Glomerular visceral epithelial cell (primary cell): ENCODE results near the gene CHCHD3.
A peak's percentile ranks its signal among the peaks of the same experiment; 100 is the strongest.

Experiments
- DNase-seq: peaks from one replicate; pipeline ENCODE4 v3.0.0-alpha.2; 2016; ENCODE audit errors: extremely low spot score

The CHCHD3 gene

GRCh38 chr7:133081599-133082389 is at the start of gene CHCHD3:
Gene CHCHD3 (minus strand): TSS chr7:133082090. CDS start chr7:133081937, 153 bp downstream.
- peak; percentile 96 for DNase-seq

DNA sequence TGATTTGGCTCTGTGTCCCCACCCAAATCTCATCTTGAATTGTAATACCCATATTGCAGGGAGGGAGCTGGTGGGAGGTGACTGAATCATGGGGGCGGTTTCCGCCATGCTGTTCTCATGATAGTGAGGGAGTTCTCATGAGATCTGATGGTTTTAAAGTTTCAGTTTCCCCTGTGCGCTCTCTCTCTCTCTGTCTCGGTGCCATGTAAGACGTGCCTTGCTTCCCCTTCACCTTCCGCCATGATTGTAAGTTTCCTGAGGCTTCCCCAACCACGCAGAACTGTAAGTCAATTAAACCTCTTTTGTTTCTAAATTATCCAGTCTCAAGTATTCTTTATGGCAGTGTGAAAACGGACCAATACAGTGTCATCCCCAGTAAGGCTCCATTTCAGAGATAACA is 48.3 kb upstream of the CHCHD3 start:
- no peak for DNase-seq

DNA sequence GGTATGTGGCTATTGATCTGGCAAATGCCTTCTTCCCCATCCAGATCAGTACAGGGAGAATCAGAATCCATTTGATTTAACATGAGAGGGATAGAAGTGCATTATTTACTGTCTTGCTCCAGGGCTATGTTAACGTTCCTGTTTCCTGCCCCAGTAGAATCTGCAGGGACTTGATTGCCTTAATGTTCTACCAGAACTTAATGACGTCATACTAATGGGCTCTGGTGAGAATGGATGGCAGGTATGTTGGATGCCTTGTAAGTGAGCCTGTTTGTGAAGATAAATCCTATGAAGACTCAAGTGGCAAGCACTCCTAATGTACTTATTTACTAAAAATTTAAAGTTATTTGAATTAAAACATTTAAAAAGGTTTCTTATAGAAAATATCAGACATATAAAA is 44.5 kb upstream of the CHCHD3 start:
- no peak for DNase-seq

DNA sequence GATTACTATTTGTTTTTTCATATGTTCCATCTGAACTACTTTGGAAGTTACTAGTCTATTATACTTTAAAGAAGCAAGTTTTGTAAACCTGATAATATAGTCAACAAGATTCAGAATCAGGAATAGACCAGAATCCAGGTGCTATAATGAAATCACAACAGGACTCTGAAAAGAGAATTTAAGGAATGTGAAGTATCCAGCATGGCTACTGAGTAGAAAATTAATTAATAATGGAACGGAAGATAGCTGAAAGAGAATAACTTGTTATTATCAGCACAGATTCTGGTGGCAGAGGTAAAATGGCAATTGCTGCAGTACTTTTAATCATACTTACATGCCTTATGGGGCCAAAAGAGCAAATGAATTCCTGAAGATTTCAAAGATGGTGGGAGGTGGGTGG is 43.1 kb upstream of the CHCHD3 start:
- no peak for DNase-seq

DNA sequence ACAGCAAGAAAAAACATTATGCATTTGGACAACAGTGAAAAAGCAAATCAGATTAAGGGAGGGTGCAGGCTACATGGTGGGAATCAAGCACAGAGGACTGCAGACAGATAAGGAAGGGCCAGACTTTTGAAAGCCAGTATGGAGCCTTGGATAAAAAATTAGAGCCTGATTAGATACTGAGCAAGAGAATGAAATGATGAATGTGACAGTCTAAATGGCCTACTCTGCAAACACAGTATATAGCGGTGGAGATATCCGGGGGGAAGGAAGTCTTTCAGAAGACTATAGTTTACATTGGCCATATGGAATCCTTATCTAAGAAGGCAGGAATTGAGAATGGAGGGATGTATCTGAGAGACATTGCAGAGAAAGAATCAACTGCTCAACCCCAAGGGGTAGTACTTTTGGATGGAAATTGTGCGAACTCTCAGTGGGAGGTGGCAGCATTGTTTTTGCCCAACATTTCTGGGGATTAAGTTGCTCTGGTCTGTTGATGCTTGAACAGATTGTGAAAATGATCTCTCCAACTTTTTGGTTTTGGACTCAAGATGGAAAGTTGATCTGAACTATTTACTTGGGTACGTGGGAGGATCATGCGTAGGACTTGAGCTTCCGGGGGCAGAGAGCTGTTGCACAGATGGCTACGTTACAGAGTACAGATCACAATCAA is 39.4 kb upstream of the CHCHD3 start:
- DNase-seq = no peak

DNA sequence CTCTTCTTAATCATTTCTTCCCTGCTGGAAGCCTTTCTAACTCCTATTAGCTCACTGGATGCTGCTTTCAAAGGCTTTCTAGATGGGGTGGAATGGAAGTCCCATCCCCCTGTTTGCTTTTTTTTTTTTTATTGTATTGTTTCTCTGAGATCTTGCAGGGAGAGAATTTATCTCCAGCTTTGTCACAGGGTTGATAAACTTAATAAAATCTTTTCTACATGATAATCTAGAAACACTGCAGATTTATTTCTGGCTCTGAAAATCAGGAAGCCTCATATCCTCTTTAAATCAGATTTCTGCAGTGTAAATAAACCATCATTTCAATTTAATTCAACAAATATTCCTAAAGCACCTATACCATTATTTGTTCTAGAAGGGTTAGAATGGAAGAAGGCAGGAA is 37.2 kb upstream of the CHCHD3 start:
- no peak for DNase-seq

- no peak for DNase-seq
Measured at GRCh38 chr7:133118261-133118660, 36.4 kb upstream of the CHCHD3 start.

GRCh38 chr7:133117452-133117851 is 35.6 kb upstream of the CHCHD3 start:
- no peak for DNase-seq

- no peak for DNase-seq
Measured at GRCh38 chr7:133115596-133115995, 33.7 kb upstream of the CHCHD3 start.

DNA sequence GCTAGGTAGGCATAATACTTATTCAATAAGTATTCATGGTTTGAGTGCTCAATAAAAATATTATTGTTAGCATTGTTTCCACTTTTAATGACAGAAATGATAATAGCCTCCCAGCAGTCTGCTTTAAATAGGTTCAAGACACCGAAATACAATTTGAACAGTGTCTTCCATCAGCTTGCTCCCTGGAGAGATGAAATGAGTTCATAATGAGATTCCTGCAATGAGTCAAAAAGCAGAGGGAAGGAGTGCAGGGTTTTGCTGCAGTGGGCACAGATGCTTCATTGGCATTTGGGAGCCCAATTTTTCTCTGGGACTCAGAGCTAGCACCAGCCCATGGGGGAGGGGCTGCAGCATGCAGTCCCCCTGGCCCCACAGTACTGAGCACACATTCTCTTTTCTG is 32.6 kb upstream of the CHCHD3 start:
- no peak for DNase-seq

DNA sequence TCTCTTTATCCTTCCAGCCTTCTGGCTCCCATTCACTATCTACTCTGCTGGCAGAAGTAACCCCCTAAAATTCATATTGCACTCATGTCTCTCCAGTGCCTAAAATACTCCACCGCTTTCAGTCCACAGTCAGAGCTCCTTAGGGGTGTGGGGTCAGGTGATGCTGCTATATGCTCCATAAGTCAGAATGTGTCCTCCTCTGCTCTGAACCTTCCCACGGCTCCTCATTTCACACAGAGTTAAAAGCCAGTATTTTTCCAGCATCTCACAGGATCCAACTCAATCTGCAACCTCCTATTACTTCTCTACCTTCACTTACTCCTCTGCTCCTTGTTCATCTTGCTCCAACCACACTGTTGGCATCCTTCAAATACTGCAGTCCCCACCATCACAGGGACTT is 31.1 kb upstream of the CHCHD3 start:
- DNase-seq = no peak

GRCh38 chr7:133112335-133112734 is 30.4 kb upstream of the CHCHD3 start:
- no peak for DNase-seq

- DNase-seq = no peak
Measured at GRCh38 chr7:133110312-133110711, 28.4 kb upstream of the CHCHD3 start.

DNA sequence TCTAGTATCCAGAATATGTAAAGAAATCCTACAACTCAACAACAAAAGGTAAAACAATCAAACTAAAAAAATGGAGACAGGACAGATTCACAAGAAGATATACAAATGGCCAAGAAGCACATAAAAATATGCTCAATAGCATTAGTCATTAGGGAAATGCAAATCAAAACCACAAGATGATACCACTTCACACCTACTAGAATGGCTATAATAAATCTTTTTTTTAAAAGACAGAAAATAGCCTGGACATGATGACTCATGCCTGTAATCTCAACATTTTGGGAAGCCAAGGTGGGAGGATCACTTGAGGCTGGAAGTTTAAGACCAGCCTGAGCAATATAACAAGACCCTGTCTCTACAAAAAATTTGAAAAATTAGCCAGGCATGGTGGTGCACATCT is 27.9 kb upstream of the CHCHD3 start:
- DNase-seq = peak; percentile 1

GRCh38 chr7:133108023-133108422 is 26.1 kb upstream of the CHCHD3 start:
- DNase-seq = no peak

DNA sequence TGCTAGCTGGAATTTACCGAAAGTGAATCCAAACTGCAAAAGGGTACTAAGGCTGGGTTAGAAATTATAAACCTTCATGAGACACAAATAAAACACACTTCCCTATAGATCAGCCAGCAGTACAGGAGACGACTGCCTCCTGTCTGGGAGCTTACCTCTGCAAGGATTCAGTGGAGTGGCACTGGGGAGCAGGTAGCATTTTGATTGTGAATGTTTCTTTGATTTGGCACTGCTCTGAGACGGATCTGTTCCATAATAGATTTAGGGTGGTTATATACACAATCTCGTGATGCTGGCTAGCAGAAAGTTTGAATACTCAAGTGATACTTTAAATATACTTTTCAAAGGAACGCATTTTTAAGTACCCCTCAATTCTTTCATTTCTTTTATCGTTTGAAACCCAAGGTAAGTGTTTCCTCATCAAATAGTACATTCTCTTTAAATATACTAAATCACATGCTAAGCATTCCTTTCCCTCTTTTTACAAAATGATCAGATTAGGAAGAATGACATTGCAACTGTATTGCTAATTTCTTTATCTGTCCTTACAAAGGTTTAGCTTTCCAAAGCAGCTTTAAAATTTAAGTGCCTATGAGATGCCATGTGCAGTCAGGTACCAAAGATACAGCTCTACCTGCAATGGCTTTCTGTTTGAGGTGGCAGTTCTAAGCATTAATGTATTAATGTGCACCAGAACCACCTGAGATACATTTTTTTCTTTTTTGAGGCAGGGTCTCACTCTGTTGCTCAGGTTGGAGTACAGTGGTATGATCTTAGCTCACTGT is 20.6 kb upstream of the CHCHD3 start:
- no peak for DNase-seq

- no peak for DNase-seq
Measured at GRCh38 chr7:133099633-133100286, 17.9 kb upstream of the CHCHD3 start.

- no peak for DNase-seq
Measured at GRCh38 chr7:133095119-133095671, 13.3 kb upstream of the CHCHD3 start.

DNA sequence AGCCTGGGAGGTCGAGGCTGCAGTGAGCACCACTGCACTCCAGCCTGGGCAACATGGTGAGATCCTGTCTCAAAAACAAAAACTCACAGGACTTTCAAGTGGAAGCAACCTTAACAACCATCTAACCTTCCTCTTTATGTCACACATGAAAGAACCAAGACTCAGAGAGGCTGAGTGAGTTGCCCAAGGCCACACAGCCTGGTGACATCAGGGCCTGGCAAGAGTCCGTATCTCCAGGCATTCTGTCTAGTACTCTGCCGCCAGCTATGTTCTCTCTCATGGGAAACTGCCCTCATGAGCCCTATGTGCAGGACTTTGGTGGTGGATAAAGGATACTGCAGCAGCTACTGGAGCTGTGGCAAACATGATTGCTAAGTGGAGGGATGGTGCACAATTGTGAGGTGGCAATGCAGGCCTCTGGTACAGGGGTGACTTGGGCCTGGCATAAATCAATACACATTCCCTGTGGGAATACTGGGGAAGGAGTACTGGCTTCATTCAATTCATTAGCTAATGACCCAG is 10.1 kb upstream of the CHCHD3 start:
- DNase-seq = no peak

DNA sequence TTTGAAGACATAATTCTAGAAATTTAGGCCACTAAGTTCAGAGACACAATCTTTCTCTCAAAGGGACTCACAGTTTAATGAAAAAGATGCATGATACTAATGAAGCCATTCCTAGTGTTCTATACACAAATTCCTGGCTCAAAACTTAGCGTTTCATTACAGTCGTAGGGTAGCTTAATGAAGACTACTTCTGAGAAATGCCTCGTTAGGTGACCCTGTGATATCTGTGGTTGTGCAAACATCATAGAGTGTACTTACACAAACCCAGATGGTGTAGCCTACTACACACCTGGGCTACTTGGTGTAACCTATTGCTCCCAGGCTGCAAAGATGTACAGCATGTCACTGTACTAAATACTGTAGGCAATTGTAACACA is 488 bp upstream of the CHCHD3 start:
- no peak for DNase-seq

GRCh38 chr7:133081119-133081598 is 731 bp downstream of the CHCHD3 start:
- DNase-seq = peak; percentile 30
